Upper lobe of left lung (tissue), 4 donors: ENCODE measurements around the gene OR51B6.

Experiments used
- CTCF ChIP-seq, 6 experiments: fragments of 450-650 bp in 4 of 6; fragments of 200-600 bp in 2 of 6; sonication (generic) in 2 of 6; IDR thresholded peaks; one replicate each; pipeline ENCODE4 v1.5.1; 2016 to 2019; ENCODE audit warnings: antibody characterized with exemption in 6 of 6
- EP300 ChIP-seq, 4 donors: sonication (generic); formaldehyde crosslinking; IDR thresholded peaks; one replicate each; pipeline ENCODE4 v1.5.1; 2017; ENCODE audit warnings: antibody characterized with exemption in 4 of 4, control low read depth in 2 of 4

DNA sequence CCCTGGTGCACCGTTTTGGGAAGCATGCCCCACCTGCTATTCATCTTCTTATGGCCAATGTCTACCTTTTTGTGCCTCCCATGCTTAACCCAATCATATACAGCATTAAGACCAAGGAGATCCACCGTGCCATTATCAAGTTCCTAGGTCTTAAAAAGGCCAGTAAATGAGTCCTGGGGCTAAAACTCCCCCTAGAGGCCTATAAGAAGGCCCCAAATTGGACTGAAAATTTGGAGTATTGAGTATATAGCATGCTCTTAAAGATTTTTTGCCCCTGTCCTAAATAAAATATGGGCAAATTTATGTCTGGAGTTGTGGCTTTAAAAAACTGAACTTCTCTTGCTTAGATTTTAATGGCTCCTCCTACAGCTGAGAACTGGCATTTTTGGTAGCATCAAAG, 38.9 kb downstream of the OR51B6 start:
- TF ChIP-seq CTCF (IDR thresholded peaks at IDR 0.05) (no peak), EP300 (IDR thresholded peaks at IDR 0.05) (no peak)
